Fibroblast of skin of left quadriceps (primary cell): ENCODE results near the gene RHBDD3.

ENCODE experiments used
- DNase-seq, 2 experiments: peaks; one replicate each; pipeline ENCODE4 v3.0.0-alpha.2; 2013; ENCODE audit warnings: low read depth in 2 of 2

RHBDD3 gene

GRCh38 chr22:29267858-29268510 is at the start of gene RHBDD3, which contains the start of gene EWSR1:
Gene RHBDD3, minus strand, starts transcription at chr22:29267981. Its CDS starts 2,355 bp downstream, at chr22:29265626.
Gene EWSR1, plus strand, starts transcription at chr22:29268268. Its CDS starts 69 bp downstream, at chr22:29268337.
- DNase-seq, result peak; percentile 96

GRCh38 chr22:29316141-29316828 is 48.5 kb upstream of the RHBDD3 start:
- no peak for DNase-seq

- DNase-seq, result no peak
Observed at GRCh38 chr22:29315286-29316140, 47.7 kb upstream of the RHBDD3 start, which contains the start of gene RASL10A. Gene RASL10A, minus strand, starts transcription at chr22:29315697. Its CDS starts 451 bp downstream, at chr22:29315246.

GRCh38 chr22:29314537-29315285 is 46.9 kb upstream of the RHBDD3 start:
- DNase-seq, result no peak

GRCh38 chr22:29313576-29314466 is 46.0 kb upstream of the RHBDD3 start:
- DNase-seq, result no peak

GRCh38 chr22:29313126-29313575 is 45.4 kb upstream of the RHBDD3 start:
- no peak for DNase-seq

GRCh38 chr22:29312218-29313125 is 44.7 kb upstream of the RHBDD3 start:
- no peak for DNase-seq

GRCh38 chr22:29311464-29312217 is 43.9 kb upstream of the RHBDD3 start:
- DNase-seq, result no peak

GRCh38 chr22:29310863-29311339 is 43.1 kb upstream of the RHBDD3 start:
- DNase-seq, result peak; percentile 92 to 93

- DNase-seq, result no peak
Observed at GRCh38 chr22:29310065-29310862, 42.5 kb upstream of the RHBDD3 start.

- no peak for DNase-seq
Observed at GRCh38 chr22:29309332-29310064, 41.7 kb upstream of the RHBDD3 start.

- no peak for DNase-seq
Observed at GRCh38 chr22:29308791-29309262, 41.0 kb upstream of the RHBDD3 start.

- no peak for DNase-seq
Observed at GRCh38 chr22:29308148-29308790, 40.5 kb upstream of the RHBDD3 start.

- DNase-seq, result no peak
Observed at GRCh38 chr22:29307596-29308147, 39.9 kb upstream of the RHBDD3 start.

GRCh38 chr22:29306835-29307595 is 39.2 kb upstream of the RHBDD3 start:
- DNase-seq, result peak; percentile 36 to 53
